Transverse colon (tissue), 3 donors: Measurements from ENCODE around the gene SLC31A2.

Experiments used
- EP300 ChIP-seq: sonication (generic); formaldehyde crosslinking; IDR thresholded peaks from one replicate; pipeline ENCODE4 v1.6.1; 2017; ENCODE audit warnings: antibody characterized with exemption, low read depth
- POLR2A ChIP-seq: fragments of 450-650 bp; IDR thresholded peaks from one replicate; pipeline ENCODE4 v1.6.1; 2016; ENCODE audit warnings: antibody characterized with exemption, mild to moderate bottlenecking, moderate library complexity
- TF ChIP-seq, protein P1 (sequence below), 5 experiments: fragments of 200-600 bp in 3 of 5; fragments of 450-650 bp in 2 of 5; sonication (generic) in 3 of 5; IDR thresholded peaks; 1 replicate in 2 of 5; 2 replicates in 3 of 5; pipeline ENCODE4 v1.5.1; 2016 to 2017; ENCODE audit warnings: antibody characterized with exemption in 5 of 5, inconsistent platforms in 3 of 5, mild to moderate bottlenecking in 2 of 5, moderate library complexity in 1 of 5

GRCh38 chr9:113210815-113211214, 60.0 kb downstream of the SLC31A2 start:
- TF ChIP-seq, protein P1, sequence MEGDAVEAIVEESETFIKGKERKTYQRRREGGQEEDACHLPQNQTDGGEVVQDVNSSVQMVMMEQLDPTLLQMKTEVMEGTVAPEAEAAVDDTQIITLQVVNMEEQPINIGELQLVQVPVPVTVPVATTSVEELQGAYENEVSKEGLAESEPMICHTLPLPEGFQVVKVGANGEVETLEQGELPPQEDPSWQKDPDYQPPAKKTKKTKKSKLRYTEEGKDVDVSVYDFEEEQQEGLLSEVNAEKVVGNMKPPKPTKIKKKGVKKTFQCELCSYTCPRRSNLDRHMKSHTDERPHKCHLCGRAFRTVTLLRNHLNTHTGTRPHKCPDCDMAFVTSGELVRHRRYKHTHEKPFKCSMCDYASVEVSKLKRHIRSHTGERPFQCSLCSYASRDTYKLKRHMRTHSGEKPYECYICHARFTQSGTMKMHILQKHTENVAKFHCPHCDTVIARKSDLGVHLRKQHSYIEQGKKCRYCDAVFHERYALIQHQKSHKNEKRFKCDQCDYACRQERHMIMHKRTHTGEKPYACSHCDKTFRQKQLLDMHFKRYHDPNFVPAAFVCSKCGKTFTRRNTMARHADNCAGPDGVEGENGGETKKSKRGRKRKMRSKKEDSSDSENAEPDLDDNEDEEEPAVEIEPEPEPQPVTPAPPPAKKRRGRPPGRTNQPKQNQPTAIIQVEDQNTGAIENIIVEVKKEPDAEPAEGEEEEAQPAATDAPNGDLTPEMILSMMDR (IDR thresholded peaks at IDR 0.05) = no peak
- TF ChIP-seq POLR2A = no peak
- no peak for TF ChIP-seq EP300
